SK-N-MC (cell line): ENCODE data around the gene SMYD3.

Experiments
- DNase-seq: peaks from one replicate; pipeline ENCODE4 v3.0.0-alpha.2; 2011; ENCODE audit warnings: low read depth, low spot score
- H3K27ac ChIP-seq: fragments of 200-600 bp; sonication (generic); 2 replicates; pipeline ENCODE4 v1.5.1; 2016; ENCODE audit warnings: mixed run types
- H3K36me3 ChIP-seq: fragments of 200-600 bp; sonication (generic); 2 replicates; pipeline ENCODE4 v1.6.1; 2017; ENCODE audit warnings: antibody characterized with exemption, low read length, mixed read lengths; ENCODE audit not compliant: insufficient read depth
- H3K4me3 ChIP-seq: fragments of 200-600 bp; sonication (generic); 2 replicates; pipeline ENCODE4 v1.5.1; 2016
- H3K9ac ChIP-seq: fragments of 200-600 bp; sonication (generic); 2 replicates; pipeline ENCODE4 v1.8.0; 2017; ENCODE audit warnings: mixed run types, mixed read lengths; ENCODE audit not compliant: insufficient read length
- H3K9me3 ChIP-seq: fragments of 200-600 bp; sonication (generic); 2 replicates; pipeline ENCODE4 v1.6.1; 2017; ENCODE audit warnings: low read depth, mild to moderate bottlenecking, antibody characterized with exemption, low read length, moderate library complexity, mixed read lengths
- EZH2 ChIP-seq: fragments of 200-600 bp; sonication (generic); IDR thresholded peaks from one replicate; pipeline ENCODE4 v1.6.1; 2017; ENCODE audit warnings: antibody characterized with exemption
- FOXP2 ChIP-seq: optimal IDR thresholded peaks from 2 replicates; pipeline ENCODE3; 2011; ENCODE audit warnings: mild to moderate bottlenecking, moderate library complexity; ENCODE audit not compliant: insufficient read depth; ENCODE audit errors: extremely low read length, control extremely low read depth
- POLR2AphosphoS5 ChIP-seq: IDR thresholded peaks from 2 replicates; pipeline ENCODE4 v1.6.1; 2012; ENCODE audit warnings: mild to moderate bottlenecking, low read depth, low read length, borderline replicate concordance

SMYD3 gene

GRCh38 chr1:246512230-246512629 lies 5.2 kb upstream of the SMYD3 start:
- DNase-seq: no peak
- Histone ChIP-seq H3K4me3 (no peak overlapping the region), H3K9ac (no peak overlapping the region), H3K36me3 (no peaks in the 10 kb centered on the region), H3K9me3 (no peaks in the 10 kb centered on the region; the same call in none of the 2 replicates), H3K27ac (no peak overlapping the region)
- TF ChIP-seq FOXP2: no peak
- no peak for TF ChIP-seq POLR2AphosphoS5
- no peak for TF ChIP-seq EZH2

- H3K36me3 ChIP-seq: no peaks in the 10 kb centered on the region
- TF ChIP-seq POLR2AphosphoS5: no peak
- TF ChIP-seq EZH2: no peak
- no peak for TF ChIP-seq FOXP2
- DNase-seq: no peak
- H3K9ac ChIP-seq: no peak overlapping the region
- no peaks in the 10 kb centered on the region; the same call in none of the 2 replicates for H3K9me3 ChIP-seq
- H3K27ac ChIP-seq: no peak overlapping the region
- H3K4me3 ChIP-seq: no peak overlapping the region
These were observed 4.1 kb upstream of the SMYD3 start for GRCh38 chr1:246511203-246511602.

GRCh38 chr1:246510147-246511030 lies 3.3 kb upstream of the SMYD3 start:
- no peaks in the 10 kb centered on the region; the same call in none of the 2 replicates for H3K9me3 ChIP-seq
- no peak for TF ChIP-seq EZH2
- TF ChIP-seq FOXP2: no peak
- no peak for TF ChIP-seq POLR2AphosphoS5
- H3K9ac ChIP-seq: no peak overlapping the region
- no peak overlapping the region for H3K4me3 ChIP-seq
- no peaks in the 10 kb centered on the region for H3K36me3 ChIP-seq
- DNase-seq: no peak
- no peak overlapping the region for H3K27ac ChIP-seq

GRCh38 chr1:246508897-246509688 lies 2.0 kb upstream of the SMYD3 start:
- TF ChIP-seq POLR2AphosphoS5 (no peak), EZH2 (no peak), FOXP2 (no peak)
- no peak overlapping the region for H3K4me3 ChIP-seq
- H3K9ac ChIP-seq: no peak overlapping the region
- no peak for DNase-seq
- no peaks in the 10 kb centered on the region for H3K36me3 ChIP-seq
- H3K27ac ChIP-seq: no peak overlapping the region
- no peaks in the 10 kb centered on the region for H3K9me3 ChIP-seq

DNA sequence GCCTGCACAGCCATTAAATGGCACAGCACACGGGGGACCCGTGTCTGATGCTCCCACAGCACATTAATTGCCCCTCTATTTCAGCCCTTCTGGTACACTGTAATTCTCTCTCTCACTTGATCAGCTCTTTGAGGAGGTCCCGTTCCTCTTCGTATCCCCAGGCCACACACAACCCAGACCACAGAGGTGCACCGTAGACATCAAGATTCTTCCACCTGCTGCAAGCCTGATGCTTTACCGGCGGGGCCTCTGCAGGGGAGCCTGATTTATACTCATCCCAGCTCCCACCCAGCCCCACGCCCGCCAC lies 759 bp downstream of the SMYD3 start:
- no peaks in the 10 kb centered on the region for H3K36me3 ChIP-seq
- H3K27ac ChIP-seq: no peak overlapping the region
- no peak for DNase-seq
- no peaks in the 10 kb centered on the region for H3K9me3 ChIP-seq
- peak overlapping the region; percentile 49 for H3K9ac ChIP-seq
- no peak for TF ChIP-seq POLR2AphosphoS5
- TF ChIP-seq FOXP2: no peak
- no peak for TF ChIP-seq EZH2
- H3K4me3 ChIP-seq: peak overlapping the region; percentile 95

DNA sequence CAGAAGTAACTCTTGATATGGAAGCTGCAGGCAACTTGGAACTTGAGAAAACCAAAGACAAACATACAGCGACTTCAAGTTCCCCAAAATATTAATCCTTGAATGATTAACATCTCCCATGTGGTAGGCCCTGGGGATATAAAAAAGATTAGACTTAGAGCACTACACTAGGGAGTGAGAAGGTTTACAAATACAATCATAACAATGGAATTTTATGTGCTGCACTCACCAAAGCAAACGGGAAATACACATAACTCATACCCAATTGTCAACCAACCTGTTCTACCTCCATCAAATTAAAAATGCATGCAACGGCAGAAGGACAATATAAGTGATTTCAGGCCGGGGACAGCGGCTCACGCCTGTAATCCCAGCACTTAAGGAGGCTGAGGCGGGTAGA lies 3.7 kb downstream of the SMYD3 start:
- H3K27ac ChIP-seq: no peak overlapping the region
- DNase-seq: no peak
- H3K4me3 ChIP-seq: no peak overlapping the region
- H3K36me3 ChIP-seq: no peaks in the 10 kb centered on the region
- no peak overlapping the region for H3K9ac ChIP-seq
- H3K9me3 ChIP-seq: no peaks in the 10 kb centered on the region
- no peak for TF ChIP-seq POLR2AphosphoS5
- no peak for TF ChIP-seq FOXP2
- TF ChIP-seq EZH2: no peak

DNA sequence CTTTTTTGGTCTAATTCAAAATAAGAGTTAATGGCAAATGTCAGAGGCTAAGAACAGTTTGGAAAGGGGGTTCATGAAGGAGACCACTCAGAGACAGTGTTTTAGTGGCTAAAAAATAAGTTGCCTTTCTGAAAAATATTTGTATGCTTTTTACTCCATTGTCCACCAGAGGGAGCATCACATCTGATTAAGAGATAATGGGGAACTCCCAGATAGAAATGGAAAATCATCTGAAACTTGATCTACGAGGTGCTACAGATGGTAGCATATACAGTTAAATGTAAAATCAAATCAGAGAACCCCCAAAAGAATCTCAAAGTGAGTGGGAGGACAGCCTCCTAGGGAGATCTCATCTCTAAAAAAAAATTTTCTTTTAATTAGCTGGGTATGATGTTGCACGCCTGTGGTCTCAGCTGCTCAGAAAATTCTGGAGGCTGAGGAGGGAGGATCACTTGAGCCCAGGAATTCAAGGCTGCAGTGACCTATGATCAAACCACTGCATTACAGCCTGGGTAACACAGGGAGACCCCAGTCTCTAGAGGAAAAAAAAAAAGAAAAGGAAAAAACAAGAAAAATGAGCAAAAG lies 9.7 kb downstream of the SMYD3 start:
- DNase-seq: peak; percentile 77
- no peaks in the 10 kb centered on the region for H3K9me3 ChIP-seq

More for the DNA sequence above, 9.7 kb downstream of the SMYD3 start:
- Histone ChIP-seq H3K4me3 (no peak overlapping the region), H3K36me3 (no peaks in the 10 kb centered on the region), H3K27ac (no peak overlapping the region), H3K9ac (no peak overlapping the region)
- no peak for TF ChIP-seq FOXP2
- TF ChIP-seq EZH2: no peak
- no peak for TF ChIP-seq POLR2AphosphoS5
